ENCODE results near the gene LAMA3.

DNA sequence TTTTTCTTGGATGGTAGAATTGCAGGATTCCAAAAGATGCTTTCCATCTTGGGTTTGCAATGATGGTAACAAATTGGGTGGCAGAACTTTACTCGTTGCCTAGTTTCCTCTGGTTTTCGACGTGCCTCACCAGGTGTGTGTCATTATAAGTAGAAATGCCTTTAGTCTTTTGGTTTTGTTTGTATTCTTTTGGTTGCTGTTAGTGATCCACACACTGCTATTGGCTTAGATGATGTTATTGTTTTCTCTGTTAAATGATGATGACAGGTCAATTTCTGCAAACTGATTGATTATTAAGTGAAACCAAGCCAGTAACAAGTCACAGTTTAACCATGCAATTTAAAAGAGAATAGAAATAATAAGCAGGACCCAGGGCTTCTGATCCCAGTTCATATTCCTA is 6.1 kb upstream of the LAMA3 start:
- TF ChIP-seq, protein P1, sequence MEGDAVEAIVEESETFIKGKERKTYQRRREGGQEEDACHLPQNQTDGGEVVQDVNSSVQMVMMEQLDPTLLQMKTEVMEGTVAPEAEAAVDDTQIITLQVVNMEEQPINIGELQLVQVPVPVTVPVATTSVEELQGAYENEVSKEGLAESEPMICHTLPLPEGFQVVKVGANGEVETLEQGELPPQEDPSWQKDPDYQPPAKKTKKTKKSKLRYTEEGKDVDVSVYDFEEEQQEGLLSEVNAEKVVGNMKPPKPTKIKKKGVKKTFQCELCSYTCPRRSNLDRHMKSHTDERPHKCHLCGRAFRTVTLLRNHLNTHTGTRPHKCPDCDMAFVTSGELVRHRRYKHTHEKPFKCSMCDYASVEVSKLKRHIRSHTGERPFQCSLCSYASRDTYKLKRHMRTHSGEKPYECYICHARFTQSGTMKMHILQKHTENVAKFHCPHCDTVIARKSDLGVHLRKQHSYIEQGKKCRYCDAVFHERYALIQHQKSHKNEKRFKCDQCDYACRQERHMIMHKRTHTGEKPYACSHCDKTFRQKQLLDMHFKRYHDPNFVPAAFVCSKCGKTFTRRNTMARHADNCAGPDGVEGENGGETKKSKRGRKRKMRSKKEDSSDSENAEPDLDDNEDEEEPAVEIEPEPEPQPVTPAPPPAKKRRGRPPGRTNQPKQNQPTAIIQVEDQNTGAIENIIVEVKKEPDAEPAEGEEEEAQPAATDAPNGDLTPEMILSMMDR (IDR thresholded peaks at IDR 0.05), result no peak
- no peak for TF ChIP-seq POLR2A (IDR thresholded peaks at IDR 0.05)
